ENCODE results near the gene LEKR1.

- no peak for TF ChIP-seq CTCF (IDR thresholded peaks at IDR 0.05; ENCODE audit: low read length)
- TF ChIP-seq EZH2 (optimal IDR thresholded peaks at IDR 0.05; ENCODE audit: low read depth, low read length): no peak
- TF ChIP-seq EZH2phosphoT487 (IDR thresholded peaks at IDR 0.05; ENCODE audit: low read length): no peak
Observed at GRCh38 chr3:156973954-156974353, 147.8 kb downstream of the LEKR1 start.
